ENCODE measurements around the gene HAUS8. TPM values are rescaled to one million over a fixed set of nuclear protein-coding genes. Genes with fewer than 3 reads are reported as not detected.
A peak's percentile ranks its signal among the peaks of the same experiment; 100 is the strongest.

HAUS8 gene
- total and polyA plus RNA-seq, 10 of the 15 experiments (the other 5 are each of a cell fraction or from before 2014, with no cell fraction given): 22.7 to 43.9 (median 34.4) TPM

DNA sequence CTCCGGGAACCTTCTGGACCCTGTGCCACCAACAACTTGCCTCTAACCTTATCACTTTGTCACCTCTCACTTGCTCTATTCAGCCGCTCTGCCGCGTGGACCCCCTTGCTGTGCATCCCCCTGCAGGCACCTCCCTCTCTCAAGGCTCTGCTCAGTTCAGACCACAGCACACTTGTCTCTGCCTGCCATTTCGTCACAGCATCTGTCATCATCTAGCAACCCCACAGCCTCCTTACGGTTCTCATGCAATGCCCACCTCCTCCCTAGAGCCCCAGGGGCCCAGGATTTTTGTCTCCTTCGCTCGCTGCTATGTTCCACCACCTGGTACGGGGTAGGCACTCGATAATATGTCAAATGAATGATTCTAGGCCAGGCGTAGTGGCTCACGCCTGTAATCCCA is 4.8 kb downstream of the HAUS8 start:
- Histone ChIP-seq H3K36me3 (ENCODE audit: control insufficient read depth in 2 of 2, insufficient read depth in 2 of 2, low read length in 1 of 2) (peaks cover 3 to 15% of the 10 kb centered on the region in 2 experiments; a peak in 3 of 4 replicates), H3K27me3 (replicated peaks in 1 of 2; ENCODE audit: control insufficient read depth in 2 of 2, insufficient read depth in 2 of 2, low read length in 1 of 2) (no peaks in the 10 kb centered on the region), H3K4me3 (no peak overlapping the region), H3K27ac (ENCODE audit: control insufficient read depth, insufficient read depth) (no peak overlapping the region), H3K9me3 (replicated peaks; ENCODE audit: control insufficient read depth, insufficient read depth, low read length) (no peaks in the 10 kb centered on the region), H3K4me2 (ENCODE audit: control insufficient read depth, insufficient read depth) (no peak overlapping the region; the same call in 1 of the 2 replicates), H3K9ac (ENCODE audit: control insufficient read depth, insufficient read depth, low read length) (no peak overlapping the region), H4K20me1 (ENCODE audit: control insufficient read depth, insufficient read depth) (no peaks in the 10 kb centered on the region), H2AFZ (ENCODE audit: control insufficient read depth, low read depth, low read length) (no peak overlapping the region), H3K4me1 (ENCODE audit: control insufficient read depth, insufficient read depth, low read length) (peaks cover 27% of the 10 kb centered on the region), H3K79me2 (ENCODE audit: control insufficient read depth, insufficient read depth, low read length) (peaks cover 41% of the 10 kb centered on the region)
- ChIA-PET RAD21 (ENCODE audit: unreplicated experiment) (interaction anchor here (0.7 to 5.9 kb wide), 2 partner anchors 165 to 234 kb away, joined by 3 to 21 read pairs; no protein-coding TSS in a partner anchor), POLR2A (interaction anchor here (0.5 to 0.6 kb wide), 2 partner anchors 20 to 100 kb away, joined by 4 to 7 read pairs; no protein-coding TSS in a partner anchor), CTCF (interaction anchor here (0.6 to 1.4 kb wide), 6 partner anchors 10 to 423 kb away, joined by 3 to 4 read pairs (median 4); no protein-coding TSS in a partner anchor), SMC1A (ENCODE audit: uncharacterized antibody, unreplicated experiment) (interaction anchor here (0.6 to 2.1 kb wide), 3 partner anchors 55 to 209 kb away, joined by 3 to 6 read pairs (median 3); no protein-coding TSS in a partner anchor)
- ATAC-seq (no peak), FAIRE-seq (no peak), DNase-seq (ENCODE audit: low read depth, low spot score) (no peak)
- BruUV-seq (replicated peaks): no TSS peak
- intact Hi-C loops (cut with micrococcal nuclease; ENCODE audit: unreplicated experiment): no loop called here
- in situ Hi-C loops (cut with MboI): loop anchor here (5.0 kb wide), 1 partner anchor 217 kb away; no protein-coding TSS in a partner anchor
- TF ChIP-seq SKIL (IDR thresholded peaks at IDR 0.05; ENCODE audit: low read depth, poor library complexity, severe bottlenecking): no peak
- no peak for TF ChIP-seq MTA2 (IDR thresholded peaks at IDR 0.05; ENCODE audit: low read depth)
- TF ChIP-seq POLR2A (IDR thresholded peaks at IDR 0.05; ENCODE audit: low read depth, low read length): 0 out of 2 replicates have a peak, but pooled peaks have one; percentile 21
- TF ChIP-seq SMC3 (IDR thresholded peaks at IDR 0.05; ENCODE audit: borderline replicate concordance, low read length): no peak
- 91% methylated on average over 11 of the region's 12 CpGs for WGBS (ENCODE audit: insufficient coverage, insufficient replicate concordance, low lambda C conversion rate, missing lambda C conversion rate)
